Keratinocyte (primary cell): Measurements from ENCODE around the gene EXOC3L1.

Experiments used
- CTCF ChIP-seq, 3 experiments: IDR thresholded peaks in 1 of 3; conservative IDR thresholded peaks in 1 of 3; optimal IDR thresholded peaks in 1 of 3; 2 replicates in 2 of 3; 3 replicates in 1 of 3; pipeline versions ENCODE3 to v1.5.1; 2011; ENCODE audit warnings: low read length in 3 of 3, mild to moderate bottlenecking in 3 of 3, moderate library complexity in 2 of 3, control low read depth in 1 of 3, inconsistent platforms in 1 of 3; ENCODE audit not compliant: insufficient read depth in 2 of 3; ENCODE audit errors: extremely low read depth in 1 of 3
- EZH2 ChIP-seq: IDR thresholded peaks from one replicate; pipeline ENCODE4 v1.6.1; 2012; ENCODE audit warnings: inconsistent platforms, mild to moderate bottlenecking, low read length, moderate library complexity

DNA sequence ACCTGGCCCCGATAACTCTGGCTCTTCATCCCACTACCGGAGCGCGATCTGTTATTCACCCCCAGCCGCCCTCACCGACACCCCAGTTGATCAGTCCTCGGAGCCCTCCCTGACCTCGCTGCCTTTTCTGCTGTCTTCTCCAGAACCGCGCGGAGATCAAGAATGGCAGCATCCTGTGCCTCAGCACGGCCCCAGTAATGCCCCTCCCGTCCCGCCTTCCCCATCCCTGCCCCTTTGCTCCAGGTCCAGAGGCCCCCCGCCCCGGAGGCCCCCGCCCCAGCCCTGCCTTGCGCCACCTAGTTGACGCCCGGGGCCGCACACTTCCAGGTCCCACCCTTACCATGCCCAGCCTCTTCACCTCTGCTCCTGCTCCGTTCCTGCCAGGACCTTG lies 9.9 kb upstream of the EXOC3L1 start:
- TF ChIP-seq CTCF (optimal IDR thresholded peaks at IDR 0.05 in 1 of 3, IDR thresholded peaks at IDR 0.05 in 1 of 3, conservative IDR thresholded peaks at IDR 0.05 in 1 of 3; ENCODE audit: extremely low read depth in 1 of 3, insufficient read depth in 2 of 3, low read length in 3 of 3) (peak in 2 of 3 experiments; percentile 19 to 61), EZH2 (no peak)
